ENCODE measurements around the gene NPFFR2.
"Not testable (repeated sequence)": the region's sequence is repeated elsewhere in the genome, so short reads cannot be mapped to it uniquely, and the experiment has no call there.

Gene NPFFR2

GRCh38 chr4:72112514-72113156, 80.8 kb downstream of the NPFFR2 start:
- no peak for DNase-seq (ENCODE audit: low spot score)

- no peak for DNase-seq (ENCODE audit: low spot score)
These were observed 86.2 kb downstream of the NPFFR2 start for GRCh38 chr4:72118017-72118416.

- no peak for DNase-seq (ENCODE audit: low spot score)
These were observed 88.1 kb downstream of the NPFFR2 start for GRCh38 chr4:72119946-72120345.

GRCh38 chr4:72128741-72129140, 96.9 kb downstream of the NPFFR2 start:
- no peak for DNase-seq (ENCODE audit: low spot score)

GRCh38 chr4:72136429-72136828, 104.6 kb downstream of the NPFFR2 start:
- peak; percentile 46 for DNase-seq (ENCODE audit: low spot score)

- DNase-seq (ENCODE audit: low spot score): not testable (repeated sequence)
These were observed 108.2 kb downstream of the NPFFR2 start for GRCh38 chr4:72139997-72140396.

- no peak for DNase-seq (ENCODE audit: low spot score)
These were observed 112.4 kb downstream of the NPFFR2 start for GRCh38 chr4:72144241-72144640.

- no peak for DNase-seq (ENCODE audit: low spot score)
These were observed 120.9 kb downstream of the NPFFR2 start for GRCh38 chr4:72152731-72153130.

- not testable (repeated sequence) for DNase-seq (ENCODE audit: low spot score)
These were observed 121.8 kb downstream of the NPFFR2 start for GRCh38 chr4:72153634-72154033.

GRCh38 chr4:72169285-72169684, 137.5 kb downstream of the NPFFR2 start:
- DNase-seq (ENCODE audit: low spot score): not testable (repeated sequence)

GRCh38 chr4:72169861-72170260, 138.1 kb downstream of the NPFFR2 start:
- DNase-seq (ENCODE audit: low spot score): no peak

- no peak for DNase-seq (ENCODE audit: low spot score)
These were observed 140.0 kb downstream of the NPFFR2 start for GRCh38 chr4:72171761-72172160.

- DNase-seq (ENCODE audit: low spot score): no peak
These were observed 147.5 kb downstream of the NPFFR2 start for GRCh38 chr4:72179342-72179741.

GRCh38 chr4:72186714-72187113, 154.9 kb downstream of the NPFFR2 start:
- DNase-seq (ENCODE audit: low spot score): no peak

- no peak for DNase-seq (ENCODE audit: low spot score)
These were observed 162.2 kb downstream of the NPFFR2 start for GRCh38 chr4:72194046-72194445.

- no peak for DNase-seq (ENCODE audit: low spot score)
These were observed 162.7 kb downstream of the NPFFR2 start for GRCh38 chr4:72194453-72194852.

Data from ecto neural progenitor cell (in vitro differentiated cells).